HCT116 (cell line): ENCODE results near the gene POT1. TPM values are rescaled to one million over a fixed set of nuclear protein-coding genes. Genes with fewer than 3 reads are reported as not detected.

Experiments
- ATAC-seq: fragments of 200-7000 bp; cut with Tn5 transposase; 2 replicates; pipeline ENCODE4 v1.9.1; 2020; ENCODE audit warnings: mild to moderate bottlenecking, moderate library complexity
- BruUV-seq: library from RNA; stranded (reverse); fragments of 400-500 nt; replicated peaks from 2 replicates; lab custom pipeline; 2021; lab: Mats Ljungman, UMichigan
- CTCF ChIA-PET: fragments of 300-600 bp; sonication (Branson Sonifier 250); formaldehyde crosslinking; loops from one replicate; lab custom pipeline; 2021; ENCODE audit warnings: antibody characterized with exemption; lab: Charles Lee
- POLR2A ChIA-PET: fragments of 300-600, 350-600 bp; sonication (Branson Sonifier 250); formaldehyde crosslinking; loops from one replicate; lab custom pipeline; 2021; ENCODE audit warnings: antibody characterized with exemption; lab: Charles Lee
- RAD21 ChIA-PET, 2 experiments: fragments of 300-600 bp; sonication (Branson Sonifier 250); formaldehyde crosslinking; loops; one replicate each; lab custom pipeline; 2023; ENCODE audit warnings: low total read pairs in 2 of 2; ENCODE audit not compliant: uncharacterized antibody in 2 of 2, unreplicated experiment in 2 of 2, low non-redundant PET in 1 of 2; lab: Charles Lee
- DNase-seq: peaks from one replicate; pipeline ENCODE4 v3.0.0-alpha.2; 2010; ENCODE audit warnings: low read depth, low spot score
- H2AFZ ChIP-seq: fragments of 200-600 bp; shearing (Covaris generic), sonication (generic); 2 replicates; pipeline ENCODE4 v1.6.1; 2017; ENCODE audit warnings: low read depth, mixed run types, mixed read lengths, antibody characterized with exemption, low read length; ENCODE audit not compliant: poor library complexity, severe bottlenecking
- H3K27ac ChIP-seq: 2 replicates; pipeline ENCODE4 v1.5.1; 2012; ENCODE audit warnings: low read depth, low read length
- H3K27me3 ChIP-seq: fragments of 200-600 bp; sonication (generic); 2 replicates; pipeline ENCODE4 v1.6.1; 2016; ENCODE audit warnings: mixed run types, low read length, mixed read lengths; ENCODE audit not compliant: insufficient read depth
- H3K36me3 ChIP-seq, 2 experiments: fragments of 200-500 bp in 1 of 2; fragments of 200-600 bp in 1 of 2; sonication (Bioruptor generic) in 1 of 2; sonication (generic) in 1 of 2; 2 replicates each; pipeline versions ENCODE4 v1.5.1 to v1.6.1; 2014 to 2016; ENCODE audit warnings: low read length in 2 of 2, inconsistent platforms in 1 of 2, mixed read lengths in 1 of 2, mixed run types in 1 of 2; ENCODE audit not compliant: insufficient read depth in 2 of 2, control insufficient read depth in 1 of 2
- H3K4me1 ChIP-seq, 2 experiments: fragments of 200-600 bp in 1 of 2; sonication (generic) in 1 of 2; 2 replicates each; pipeline versions ENCODE4 v1.5.1 to v1.6.1; 2012 to 2017; ENCODE audit warnings: low read length in 2 of 2, inconsistent platforms in 1 of 2, mild to moderate bottlenecking in 1 of 2, mixed read lengths in 1 of 2, mixed run types in 1 of 2, moderate library complexity in 1 of 2; ENCODE audit not compliant: insufficient read depth in 2 of 2, control insufficient read depth in 1 of 2
- H3K4me2 ChIP-seq: fragments of 200-600 bp; sonication (generic); 2 replicates; pipeline ENCODE4 v1.6.1; 2017; ENCODE audit warnings: mixed run types, low read length, mixed read lengths
- H3K4me3 ChIP-seq, 2 experiments: fragments of 200-600 bp in 1 of 2; sonication (generic) in 1 of 2; replicated peaks in 1 of 2; 2 replicates each; pipeline ENCODE4 v1.5.1; 2011 to 2016; ENCODE audit warnings: low read length in 2 of 2, control low read depth in 1 of 2, low read depth in 1 of 2, mild to moderate bottlenecking in 1 of 2, mixed read lengths in 1 of 2, mixed run types in 1 of 2
- H3K79me2 ChIP-seq: fragments of 200-600 bp; sonication (generic); 2 replicates; pipeline ENCODE4 v1.6.1; 2017; ENCODE audit warnings: mild to moderate bottlenecking, mixed run types, low read length, moderate library complexity, mixed read lengths; ENCODE audit not compliant: insufficient read depth
- H3K9ac ChIP-seq: fragments of 200-600 bp; sonication (generic); 2 replicates; pipeline ENCODE4 v1.6.1; 2016; ENCODE audit warnings: low read length, mixed read lengths
- H3K9me2 ChIP-seq: fragments of 200-600 bp; sonication (generic), shearing (Covaris generic); 2 replicates; pipeline ENCODE4 v1.6.1; 2017; ENCODE audit warnings: mixed run types, mild to moderate bottlenecking, moderate library complexity; ENCODE audit not compliant: insufficient read depth
- H3K9me3 ChIP-seq, 2 experiments: fragments of 200-500 bp in 1 of 2; fragments of 200-600 bp in 1 of 2; sonication (Bioruptor generic) in 1 of 2; sonication (generic) in 1 of 2; 2 replicates each; pipeline ENCODE4 v1.6.1; 2014 to 2017; ENCODE audit warnings: low read length in 2 of 2, mixed read lengths in 2 of 2, inconsistent platforms in 1 of 2, low read depth in 1 of 2, mild to moderate bottlenecking in 1 of 2, mixed run types in 1 of 2, moderate library complexity in 1 of 2; ENCODE audit not compliant: control insufficient read depth in 1 of 2, insufficient read depth in 1 of 2
- H4K20me1 ChIP-seq: fragments of 200-600 bp; sonication (generic), shearing (Covaris generic); 2 replicates; pipeline ENCODE4 v1.6.1; 2017; ENCODE audit warnings: mixed run types, mild to moderate bottlenecking, moderate library complexity; ENCODE audit not compliant: insufficient read depth
- ATF3 ChIP-seq: IDR thresholded peaks from 2 replicates; pipeline ENCODE4 v1.6.1; 2012
- CBX3 ChIP-seq: IDR thresholded peaks from 2 replicates; pipeline ENCODE4 v1.6.1; 2012; ENCODE audit warnings: low read depth
- CEBPB ChIP-seq: IDR thresholded peaks from 2 replicates; pipeline ENCODE4 v1.6.1; 2012; ENCODE audit warnings: low read depth
- EGR1 ChIP-seq: IDR thresholded peaks from 2 replicates; pipeline ENCODE4 v1.6.1; 2012; ENCODE audit warnings: low read depth
- EZH2 ChIP-seq: fragments of 200-600 bp; sonication (generic); IDR thresholded peaks from 2 replicates; pipeline ENCODE4 v1.6.1; 2017; ENCODE audit warnings: antibody characterized with exemption, mixed run types
- EZH2phosphoT487 ChIP-seq: fragments of 200-600 bp; IDR thresholded peaks from 2 replicates; pipeline ENCODE4 v1.6.1; 2018; ENCODE audit warnings: antibody characterized with exemption, borderline replicate concordance
- FOSL1 ChIP-seq: IDR thresholded peaks from 2 replicates; pipeline ENCODE4 v1.6.1; 2012; ENCODE audit warnings: low read depth
- JUND ChIP-seq: IDR thresholded peaks from 2 replicates; pipeline ENCODE4 v1.6.1; 2012
- POLR2AphosphoS5 ChIP-seq: IDR thresholded peaks from 2 replicates; pipeline ENCODE4 v1.6.1; 2011; ENCODE audit warnings: mild to moderate bottlenecking, low read depth, low read length, moderate library complexity
- RAD21 ChIP-seq: IDR thresholded peaks from 2 replicates; pipeline ENCODE4 v1.6.1; 2012; ENCODE audit warnings: low read depth, mild to moderate bottlenecking
- SIN3A ChIP-seq: IDR thresholded peaks from 2 replicates; pipeline ENCODE4 v1.6.1; 2012; ENCODE audit warnings: low read depth
- SP1 ChIP-seq: IDR thresholded peaks from 2 replicates; pipeline ENCODE4 v1.6.1; 2012; ENCODE audit warnings: low read depth
- SRF ChIP-seq: IDR thresholded peaks from 2 replicates; pipeline ENCODE4 v1.6.1; 2012; ENCODE audit warnings: low read depth
- YY1 ChIP-seq: IDR thresholded peaks from 2 replicates; pipeline ENCODE4 v1.6.1; 2011; ENCODE audit warnings: low read length, low read depth, moderate library complexity, mild to moderate bottlenecking; ENCODE audit not compliant: insufficient replicate concordance; ENCODE audit errors: extremely low read depth
- intact Hi-C: fragments of 100-400 bp; cut with micrococcal nuclease; formaldehyde crosslinking; loops from 2 replicates; pipeline ENCODE4 v1.10.0; 2022
- total RNA-seq: library from RNA; stranded (reverse); gene quantifications from one replicate; pipeline ENCODE4 v1.2.1, GENCODE V29; 2021; ENCODE audit not compliant: unreplicated experiment

POT1 gene
- total RNA-seq, 1 experiment from 2014 or later, result 19.5 TPM

GRCh38 chr7:124896001-124896400, 33.6 kb downstream of the POT1 start:
- Histone ChIP-seq H3K36me3 (peaks cover 0 to 5% of the 10 kb centered on the region in 2 experiments; a peak in 2 of 4 replicates), H3K27ac (no peak overlapping the region), H3K79me2 (no peaks in the 10 kb centered on the region), H4K20me1 (no peaks in the 10 kb centered on the region), H3K4me3 (no peak overlapping the region), H3K4me1 (no peaks in the 10 kb centered on the region), H3K9ac (no peak overlapping the region), H3K9me3 (no peaks in the 10 kb centered on the region), H3K4me2 (no peak overlapping the region), H2AFZ (no peak overlapping the region), H3K9me2 (no peaks in the 10 kb centered on the region), H3K27me3 (no peaks in the 10 kb centered on the region)
- no TSS peak for BruUV-seq
- ATAC-seq, result no peak
- intact Hi-C loops, result no loop called here
- RAD21 ChIA-PET, result no interaction called here
- no peak for DNase-seq
- no peak for TF ChIP-seq SIN3A
- TF ChIP-seq POLR2AphosphoS5, result no peak
- TF ChIP-seq CBX3, result no peak
- no peak for TF ChIP-seq YY1
- no peak for TF ChIP-seq EZH2
- no peak for TF ChIP-seq RAD21
- no peak for TF ChIP-seq JUND
- TF ChIP-seq CEBPB, result no peak
- no peak for TF ChIP-seq SP1
- TF ChIP-seq EGR1, result no peak
- no peak for TF ChIP-seq SRF
- TF ChIP-seq ATF3, result no peak
- CTCF ChIA-PET, result no interaction called here
- POLR2A ChIA-PET, result no interaction called here

GRCh38 chr7:124893140-124893827, 36.3 kb downstream of the POT1 start:
- Histone ChIP-seq H3K4me3 (no peak overlapping the region), H3K4me2 (no peak overlapping the region), H3K9ac (no peak overlapping the region), H3K36me3 (peaks cover 0 to 5% of the 10 kb centered on the region in 2 experiments; a peak in 2 of 4 replicates), H3K27ac (no peak overlapping the region), H3K79me2 (no peaks in the 10 kb centered on the region), H3K9me2 (no peaks in the 10 kb centered on the region), H3K27me3 (no peaks in the 10 kb centered on the region), H3K9me3 (no peaks in the 10 kb centered on the region), H3K4me1 (no peaks in the 10 kb centered on the region), H2AFZ (no peak overlapping the region), H4K20me1 (no peaks in the 10 kb centered on the region)
- ChIA-PET POLR2A (no interaction called here), RAD21 (no interaction called here), CTCF (no interaction called here)
- no peak for DNase-seq
- no peak for ATAC-seq
- no TSS peak for BruUV-seq
- TF ChIP-seq FOSL1 (no peak), EZH2phosphoT487 (no peak), SRF (no peak), CEBPB (no peak)
- intact Hi-C loops, result no loop called here
